ENCODE results near the gene SUCO. TPM values are rescaled to one million over a fixed set of nuclear protein-coding genes. Genes with fewer than 3 reads are reported as not detected.

The SUCO gene
- total RNA-seq, 4 donors from 2014 or later = 5.8 to 11.3 (median 6.4) TPM

DNA sequence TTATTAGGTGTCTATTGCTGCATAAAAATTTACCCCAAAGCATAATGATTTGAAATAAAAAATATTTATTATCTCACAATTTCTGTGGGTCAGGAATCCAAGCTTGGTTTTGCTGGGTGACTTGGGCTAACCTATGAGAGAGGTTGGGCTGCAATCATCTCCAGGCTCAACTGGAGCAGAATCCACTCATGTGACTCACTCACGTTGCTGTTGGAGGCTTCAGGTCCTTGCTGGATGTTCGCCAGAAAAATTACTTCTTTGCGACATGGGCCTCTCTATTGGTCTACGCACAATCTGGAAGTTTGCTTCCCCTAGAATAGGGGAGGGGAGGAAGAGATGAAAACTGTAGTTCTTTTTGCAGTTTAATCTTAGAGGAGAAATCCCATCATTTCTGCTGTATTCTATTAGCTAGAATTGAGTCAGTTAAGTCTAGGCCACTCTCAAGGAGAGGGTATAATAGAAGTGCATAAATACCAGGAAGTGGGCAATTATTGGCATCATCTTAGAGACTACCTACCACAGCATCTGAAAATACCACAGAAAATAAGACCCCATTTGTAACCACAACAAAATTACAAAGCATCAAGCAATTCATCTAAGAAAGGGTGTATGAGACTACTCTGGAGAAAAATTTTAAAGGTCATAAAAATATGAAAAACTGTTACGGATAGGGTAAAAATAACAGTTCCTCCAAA lies 120.2 kb downstream of the SUCO start:
- no peak overlapping the region for H3K4me3 ChIP-seq
- TF ChIP-seq, protein P1, sequence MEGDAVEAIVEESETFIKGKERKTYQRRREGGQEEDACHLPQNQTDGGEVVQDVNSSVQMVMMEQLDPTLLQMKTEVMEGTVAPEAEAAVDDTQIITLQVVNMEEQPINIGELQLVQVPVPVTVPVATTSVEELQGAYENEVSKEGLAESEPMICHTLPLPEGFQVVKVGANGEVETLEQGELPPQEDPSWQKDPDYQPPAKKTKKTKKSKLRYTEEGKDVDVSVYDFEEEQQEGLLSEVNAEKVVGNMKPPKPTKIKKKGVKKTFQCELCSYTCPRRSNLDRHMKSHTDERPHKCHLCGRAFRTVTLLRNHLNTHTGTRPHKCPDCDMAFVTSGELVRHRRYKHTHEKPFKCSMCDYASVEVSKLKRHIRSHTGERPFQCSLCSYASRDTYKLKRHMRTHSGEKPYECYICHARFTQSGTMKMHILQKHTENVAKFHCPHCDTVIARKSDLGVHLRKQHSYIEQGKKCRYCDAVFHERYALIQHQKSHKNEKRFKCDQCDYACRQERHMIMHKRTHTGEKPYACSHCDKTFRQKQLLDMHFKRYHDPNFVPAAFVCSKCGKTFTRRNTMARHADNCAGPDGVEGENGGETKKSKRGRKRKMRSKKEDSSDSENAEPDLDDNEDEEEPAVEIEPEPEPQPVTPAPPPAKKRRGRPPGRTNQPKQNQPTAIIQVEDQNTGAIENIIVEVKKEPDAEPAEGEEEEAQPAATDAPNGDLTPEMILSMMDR (IDR thresholded peaks at IDR 0.05 in 4 of 5, conservative IDR thresholded peaks at IDR 0.05 in 1 of 5) = no peak
- TF ChIP-seq POLR2A (IDR thresholded peaks at IDR 0.05) = no peak
- no peaks in the 10 kb centered on the region for H3K4me1 ChIP-seq
- ATAC-seq (no peak), DNase-seq (no peak)
- no peaks in the 10 kb centered on the region for H3K27me3 ChIP-seq
- no peaks in the 10 kb centered on the region for H3K9me3 ChIP-seq
- intact Hi-C loops (cut with DNase I; ENCODE audit: low total_unique reads) (no loop called here), in situ Hi-C loops (cut with MboI; ENCODE audit: low sequenced_read_pairs in 4 of 4) (no loop called here)
- H3K27ac ChIP-seq = no peak overlapping the region
- H3K36me3 ChIP-seq = no peaks in the 10 kb centered on the region

GRCh38 chr1:172654535-172654934 lies 121.6 kb downstream of the SUCO start:
- Histone ChIP-seq H3K27ac (no peak overlapping the region), H3K36me3 (no peaks in the 10 kb centered on the region), H3K9me3 (no peaks in the 10 kb centered on the region), H3K27me3 (no peaks in the 10 kb centered on the region), H3K4me3 (no peak overlapping the region), H3K4me1 (no peaks in the 10 kb centered on the region)
- intact Hi-C loops (cut with DNase I; ENCODE audit: low total_unique reads) = no loop called here
- no peak for DNase-seq
- in situ Hi-C loops (cut with MboI; ENCODE audit: low sequenced_read_pairs in 4 of 4) = no loop called here
- TF ChIP-seq, protein P1 (IDR thresholded peaks at IDR 0.05 in 4 of 5, conservative IDR thresholded peaks at IDR 0.05 in 1 of 5) = no peak
- TF ChIP-seq POLR2A (IDR thresholded peaks at IDR 0.05) = no peak
- no peak for ATAC-seq

GRCh38 chr1:172656576-172656975 lies 123.6 kb downstream of the SUCO start:
- intact Hi-C loops (cut with DNase I; ENCODE audit: low total_unique reads) (no loop called here), in situ Hi-C loops (cut with MboI; ENCODE audit: low sequenced_read_pairs in 4 of 4) (no loop called here)
- Histone ChIP-seq H3K9me3 (no peaks in the 10 kb centered on the region), H3K27ac (no peak overlapping the region), H3K4me1 (no peaks in the 10 kb centered on the region), H3K36me3 (no peaks in the 10 kb centered on the region), H3K4me3 (no peak overlapping the region), H3K27me3 (no peaks in the 10 kb centered on the region)
- TF ChIP-seq POLR2A (IDR thresholded peaks at IDR 0.05) = no peak
- TF ChIP-seq, protein P1 (IDR thresholded peaks at IDR 0.05 in 4 of 5, conservative IDR thresholded peaks at IDR 0.05 in 1 of 5) = no peak
- DNase-seq = no peak
- no peak for ATAC-seq

DNA sequence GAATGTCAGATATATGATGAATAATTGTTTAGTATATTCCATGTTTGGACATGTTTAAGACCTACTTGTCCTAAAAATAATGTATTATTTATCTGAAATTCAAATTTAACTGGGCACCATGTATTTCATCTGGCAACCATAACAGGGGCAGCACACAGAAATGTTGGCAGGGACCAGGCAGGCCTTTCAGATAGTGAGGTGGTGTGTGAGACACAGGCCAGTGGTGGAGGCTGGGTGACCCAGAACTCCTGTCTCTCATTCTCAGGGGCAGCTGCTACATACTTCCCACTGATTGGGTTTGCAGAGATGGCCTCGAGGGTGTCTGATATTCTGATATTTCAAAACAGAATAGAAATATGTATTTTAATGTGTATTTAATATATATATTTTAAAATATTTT lies 124.6 kb downstream of the SUCO start:
- TF ChIP-seq POLR2A (IDR thresholded peaks at IDR 0.05) = no peak
- TF ChIP-seq, protein P1 (IDR thresholded peaks at IDR 0.05 in 4 of 5, conservative IDR thresholded peaks at IDR 0.05 in 1 of 5) = no peak
- in situ Hi-C loops (cut with MboI; ENCODE audit: low sequenced_read_pairs in 4 of 4) = no loop called here
- DNase-seq (no peak), ATAC-seq (no peak)
- intact Hi-C loops (cut with DNase I; ENCODE audit: low total_unique reads) = no loop called here
- Histone ChIP-seq H3K27ac (no peak overlapping the region), H3K4me3 (no peak overlapping the region), H3K27me3 (no peaks in the 10 kb centered on the region), H3K36me3 (no peaks in the 10 kb centered on the region), H3K4me1 (no peaks in the 10 kb centered on the region), H3K9me3 (no peaks in the 10 kb centered on the region)

Data from gastrocnemius medialis (tissue), 4 donors.